HCT116 (cell line): Measurements from ENCODE around the gene SCN3A. TPM values are rescaled to one million over a fixed set of nuclear protein-coding genes. Genes with fewer than 3 reads are reported as not detected.

ENCODE experiments used
- ATAC-seq: fragments of 200-7000 bp; cut with Tn5 transposase; 2 replicates; pipeline ENCODE4 v1.9.1; 2020; ENCODE audit warnings: mild to moderate bottlenecking, moderate library complexity
- BruUV-seq: library from RNA; stranded (reverse); fragments of 400-500 nt; replicated peaks from 2 replicates; lab custom pipeline; 2021; lab: Mats Ljungman, UMichigan
- CTCF ChIA-PET: fragments of 300-600 bp; sonication (Branson Sonifier 250); formaldehyde crosslinking; loops from one replicate; lab custom pipeline; 2021; ENCODE audit warnings: antibody characterized with exemption; lab: Charles Lee
- POLR2A ChIA-PET: fragments of 300-600, 350-600 bp; sonication (Branson Sonifier 250); formaldehyde crosslinking; loops from one replicate; lab custom pipeline; 2021; ENCODE audit warnings: antibody characterized with exemption; lab: Charles Lee
- RAD21 ChIA-PET, 2 experiments: fragments of 300-600 bp; sonication (Branson Sonifier 250); formaldehyde crosslinking; loops; one replicate each; lab custom pipeline; 2023; ENCODE audit warnings: low total read pairs in 2 of 2; ENCODE audit not compliant: uncharacterized antibody in 2 of 2, unreplicated experiment in 2 of 2, low non-redundant PET in 1 of 2; lab: Charles Lee
- DNase-seq: peaks from one replicate; pipeline ENCODE4 v3.0.0-alpha.2; 2010; ENCODE audit warnings: low read depth, low spot score
- H2AFZ ChIP-seq: fragments of 200-600 bp; shearing (Covaris generic), sonication (generic); 2 replicates; pipeline ENCODE4 v1.6.1; 2017; ENCODE audit warnings: low read depth, mixed run types, mixed read lengths, antibody characterized with exemption, low read length; ENCODE audit not compliant: poor library complexity, severe bottlenecking
- H3K27ac ChIP-seq: 2 replicates; pipeline ENCODE4 v1.5.1; 2012; ENCODE audit warnings: low read depth, low read length
- H3K27me3 ChIP-seq: fragments of 200-600 bp; sonication (generic); 2 replicates; pipeline ENCODE4 v1.6.1; 2016; ENCODE audit warnings: mixed run types, low read length, mixed read lengths; ENCODE audit not compliant: insufficient read depth
- H3K36me3 ChIP-seq, 2 experiments: fragments of 200-500 bp in 1 of 2; fragments of 200-600 bp in 1 of 2; sonication (Bioruptor generic) in 1 of 2; sonication (generic) in 1 of 2; 2 replicates each; pipeline versions ENCODE4 v1.5.1 to v1.6.1; 2014 to 2016; ENCODE audit warnings: low read length in 2 of 2, inconsistent platforms in 1 of 2, mixed read lengths in 1 of 2, mixed run types in 1 of 2; ENCODE audit not compliant: insufficient read depth in 2 of 2, control insufficient read depth in 1 of 2
- H3K4me1 ChIP-seq, 2 experiments: fragments of 200-600 bp in 1 of 2; sonication (generic) in 1 of 2; 2 replicates each; pipeline versions ENCODE4 v1.5.1 to v1.6.1; 2012 to 2017; ENCODE audit warnings: low read length in 2 of 2, inconsistent platforms in 1 of 2, mild to moderate bottlenecking in 1 of 2, mixed read lengths in 1 of 2, mixed run types in 1 of 2, moderate library complexity in 1 of 2; ENCODE audit not compliant: insufficient read depth in 2 of 2, control insufficient read depth in 1 of 2
- H3K4me2 ChIP-seq: fragments of 200-600 bp; sonication (generic); 2 replicates; pipeline ENCODE4 v1.6.1; 2017; ENCODE audit warnings: mixed run types, low read length, mixed read lengths
- H3K4me3 ChIP-seq, 2 experiments: fragments of 200-600 bp in 1 of 2; sonication (generic) in 1 of 2; replicated peaks in 1 of 2; 2 replicates each; pipeline ENCODE4 v1.5.1; 2011 to 2016; ENCODE audit warnings: low read length in 2 of 2, control low read depth in 1 of 2, low read depth in 1 of 2, mild to moderate bottlenecking in 1 of 2, mixed read lengths in 1 of 2, mixed run types in 1 of 2
- H3K79me2 ChIP-seq: fragments of 200-600 bp; sonication (generic); 2 replicates; pipeline ENCODE4 v1.6.1; 2017; ENCODE audit warnings: mild to moderate bottlenecking, mixed run types, low read length, moderate library complexity, mixed read lengths; ENCODE audit not compliant: insufficient read depth
- H3K9ac ChIP-seq: fragments of 200-600 bp; sonication (generic); 2 replicates; pipeline ENCODE4 v1.6.1; 2016; ENCODE audit warnings: low read length, mixed read lengths
- H3K9me2 ChIP-seq: fragments of 200-600 bp; sonication (generic), shearing (Covaris generic); 2 replicates; pipeline ENCODE4 v1.6.1; 2017; ENCODE audit warnings: mixed run types, mild to moderate bottlenecking, moderate library complexity; ENCODE audit not compliant: insufficient read depth
- H3K9me3 ChIP-seq, 2 experiments: fragments of 200-500 bp in 1 of 2; fragments of 200-600 bp in 1 of 2; sonication (Bioruptor generic) in 1 of 2; sonication (generic) in 1 of 2; 2 replicates each; pipeline ENCODE4 v1.6.1; 2014 to 2017; ENCODE audit warnings: low read length in 2 of 2, mixed read lengths in 2 of 2, inconsistent platforms in 1 of 2, low read depth in 1 of 2, mild to moderate bottlenecking in 1 of 2, mixed run types in 1 of 2, moderate library complexity in 1 of 2; ENCODE audit not compliant: control insufficient read depth in 1 of 2, insufficient read depth in 1 of 2
- H4K20me1 ChIP-seq: fragments of 200-600 bp; sonication (generic), shearing (Covaris generic); 2 replicates; pipeline ENCODE4 v1.6.1; 2017; ENCODE audit warnings: mixed run types, mild to moderate bottlenecking, moderate library complexity; ENCODE audit not compliant: insufficient read depth
- CBX3 ChIP-seq: IDR thresholded peaks from 2 replicates; pipeline ENCODE4 v1.6.1; 2012; ENCODE audit warnings: low read depth
- CEBPB ChIP-seq: IDR thresholded peaks from 2 replicates; pipeline ENCODE4 v1.6.1; 2012; ENCODE audit warnings: low read depth
- CTCF ChIP-seq, 3 experiments: fragments of 200-600 bp in 1 of 3; sonication (generic) in 1 of 3; IDR thresholded peaks in 2 of 3; conservative IDR thresholded peaks in 1 of 3; 2 replicates each; pipeline ENCODE4 v1.5.1; 2012 to 2017; ENCODE audit warnings: low read depth in 2 of 3, low read length in 2 of 3, antibody characterized with exemption in 1 of 3, borderline replicate concordance in 1 of 3, control low read depth in 1 of 3, mild to moderate bottlenecking in 1 of 3, mixed read lengths in 1 of 3, mixed run types in 1 of 3, moderate library complexity in 1 of 3; ENCODE audit not compliant: insufficient read depth in 1 of 3
- ELF1 ChIP-seq: IDR thresholded peaks from 2 replicates; pipeline ENCODE4 v1.6.1; 2012; ENCODE audit warnings: low read depth, borderline replicate concordance
- EZH2phosphoT487 ChIP-seq: fragments of 200-600 bp; IDR thresholded peaks from 2 replicates; pipeline ENCODE4 v1.6.1; 2018; ENCODE audit warnings: antibody characterized with exemption, borderline replicate concordance
- FOSL1 ChIP-seq: IDR thresholded peaks from 2 replicates; pipeline ENCODE4 v1.6.1; 2012; ENCODE audit warnings: low read depth
- JUND ChIP-seq: IDR thresholded peaks from 2 replicates; pipeline ENCODE4 v1.6.1; 2012
- MAX ChIP-seq: IDR thresholded peaks from 2 replicates; pipeline ENCODE4 v1.6.1; 2012
- POLR2AphosphoS5 ChIP-seq: IDR thresholded peaks from 2 replicates; pipeline ENCODE4 v1.6.1; 2011; ENCODE audit warnings: mild to moderate bottlenecking, low read depth, low read length, moderate library complexity
- RAD21 ChIP-seq: IDR thresholded peaks from 2 replicates; pipeline ENCODE4 v1.6.1; 2012; ENCODE audit warnings: low read depth, mild to moderate bottlenecking
- SIN3A ChIP-seq: IDR thresholded peaks from 2 replicates; pipeline ENCODE4 v1.6.1; 2012; ENCODE audit warnings: low read depth
- SP1 ChIP-seq: IDR thresholded peaks from 2 replicates; pipeline ENCODE4 v1.6.1; 2012; ENCODE audit warnings: low read depth
- SRF ChIP-seq: IDR thresholded peaks from 2 replicates; pipeline ENCODE4 v1.6.1; 2012; ENCODE audit warnings: low read depth
- YY1 ChIP-seq: IDR thresholded peaks from 2 replicates; pipeline ENCODE4 v1.6.1; 2011; ENCODE audit warnings: low read length, low read depth, moderate library complexity, mild to moderate bottlenecking; ENCODE audit not compliant: insufficient replicate concordance; ENCODE audit errors: extremely low read depth
- ZFX ChIP-seq: fragments of 450-650 bp; IDR thresholded peaks from 2 replicates; pipeline ENCODE4 v1.6.1; 2017
- ZNF274 ChIP-seq: fragments of 200-500 bp; sonication (Bioruptor generic); IDR thresholded peaks from 2 replicates; pipeline ENCODE4 v1.6.1; 2014; ENCODE audit warnings: mild to moderate bottlenecking, low read depth, low read length, inconsistent platforms
- intact Hi-C: fragments of 100-400 bp; cut with micrococcal nuclease; formaldehyde crosslinking; loops from 2 replicates; pipeline ENCODE4 v1.10.0; 2022
- total RNA-seq: library from RNA; stranded (reverse); gene quantifications from one replicate; pipeline ENCODE4 v1.2.1, GENCODE V29; 2021; ENCODE audit not compliant: unreplicated experiment
- TF ChIP-seq, protein P1 (sequence below): IDR thresholded peaks from 2 replicates; pipeline ENCODE4 v1.6.1; 2012; ENCODE audit warnings: low read depth
- TF ChIP-seq, protein P2 (sequence below): IDR thresholded peaks from 2 replicates; pipeline ENCODE4 v1.6.1; 2011; ENCODE audit warnings: mild to moderate bottlenecking, low read length, moderate library complexity; ENCODE audit not compliant: insufficient replicate concordance; ENCODE audit errors: extremely low read depth

Gene SCN3A
- total RNA-seq, 1 experiment from 2014 or later, result not detected

DNA sequence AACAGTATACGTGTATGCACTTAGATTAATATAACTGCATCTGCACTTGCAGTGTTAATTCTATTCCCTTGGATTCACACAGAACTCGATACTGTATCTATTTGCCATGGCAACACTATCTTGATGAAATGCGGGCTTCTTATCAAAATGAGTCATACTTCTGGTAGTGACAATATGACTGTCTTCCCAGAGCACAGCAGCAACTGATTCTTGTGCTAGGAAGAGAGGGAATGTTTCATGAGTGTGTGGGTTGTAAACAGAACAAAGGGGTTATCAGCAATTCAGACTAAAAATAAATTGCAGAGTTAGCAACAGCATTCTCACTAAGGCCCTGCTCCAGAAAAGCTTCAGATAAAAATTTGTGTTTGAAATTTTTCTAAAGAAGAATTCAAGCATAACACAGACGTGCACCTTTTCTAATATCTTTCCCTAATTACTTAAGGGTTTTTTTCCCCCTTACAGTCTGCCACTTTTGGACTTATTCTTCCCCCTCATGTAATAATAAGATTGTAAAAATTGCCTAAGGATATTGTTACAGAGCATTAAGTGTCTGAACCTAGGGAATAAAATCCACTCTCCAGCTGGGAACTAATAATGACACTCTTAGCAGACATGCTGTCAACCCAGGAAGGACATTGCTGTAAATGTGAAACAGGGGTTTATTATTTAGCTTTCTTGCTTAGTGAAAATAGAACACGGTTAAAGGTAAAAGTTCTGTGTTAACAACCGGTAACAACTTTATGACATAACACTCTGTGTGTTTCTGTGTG is 148.6 kb downstream of the SCN3A start:
- TF ChIP-seq EZH2phosphoT487 (no peak), YY1 (no peak), MAX (no peak), CEBPB (no peak), ZFX (no peak), FOSL1 (no peak), CTCF (IDR thresholded peaks at IDR 0.05 in 2 of 3, conservative IDR thresholded peaks at IDR 0.05 in 1 of 3; ENCODE audit: borderline replicate concordance in 1 of 3, insufficient read depth in 1 of 3, low read depth in 2 of 3, low read length in 2 of 3) (no peak), SIN3A (no peak), CBX3 (no peak), POLR2AphosphoS5 (no peak), JUND (no peak), RAD21 (no peak), SP1 (no peak), ELF1 (no peak), ZNF274 (no peak), SRF (no peak)
- TF ChIP-seq, protein P1, sequence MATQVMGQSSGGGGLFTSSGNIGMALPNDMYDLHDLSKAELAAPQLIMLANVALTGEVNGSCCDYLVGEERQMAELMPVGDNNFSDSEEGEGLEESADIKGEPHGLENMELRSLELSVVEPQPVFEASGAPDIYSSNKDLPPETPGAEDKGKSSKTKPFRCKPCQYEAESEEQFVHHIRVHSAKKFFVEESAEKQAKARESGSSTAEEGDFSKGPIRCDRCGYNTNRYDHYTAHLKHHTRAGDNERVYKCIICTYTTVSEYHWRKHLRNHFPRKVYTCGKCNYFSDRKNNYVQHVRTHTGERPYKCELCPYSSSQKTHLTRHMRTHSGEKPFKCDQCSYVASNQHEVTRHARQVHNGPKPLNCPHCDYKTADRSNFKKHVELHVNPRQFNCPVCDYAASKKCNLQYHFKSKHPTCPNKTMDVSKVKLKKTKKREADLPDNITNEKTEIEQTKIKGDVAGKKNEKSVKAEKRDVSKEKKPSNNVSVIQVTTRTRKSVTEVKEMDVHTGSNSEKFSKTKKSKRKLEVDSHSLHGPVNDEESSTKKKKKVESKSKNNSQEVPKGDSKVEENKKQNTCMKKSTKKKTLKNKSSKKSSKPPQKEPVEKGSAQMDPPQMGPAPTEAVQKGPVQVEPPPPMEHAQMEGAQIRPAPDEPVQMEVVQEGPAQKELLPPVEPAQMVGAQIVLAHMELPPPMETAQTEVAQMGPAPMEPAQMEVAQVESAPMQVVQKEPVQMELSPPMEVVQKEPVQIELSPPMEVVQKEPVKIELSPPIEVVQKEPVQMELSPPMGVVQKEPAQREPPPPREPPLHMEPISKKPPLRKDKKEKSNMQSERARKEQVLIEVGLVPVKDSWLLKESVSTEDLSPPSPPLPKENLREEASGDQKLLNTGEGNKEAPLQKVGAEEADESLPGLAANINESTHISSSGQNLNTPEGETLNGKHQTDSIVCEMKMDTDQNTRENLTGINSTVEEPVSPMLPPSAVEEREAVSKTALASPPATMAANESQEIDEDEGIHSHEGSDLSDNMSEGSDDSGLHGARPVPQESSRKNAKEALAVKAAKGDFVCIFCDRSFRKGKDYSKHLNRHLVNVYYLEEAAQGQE, result no peak
- TF ChIP-seq, protein P2, sequence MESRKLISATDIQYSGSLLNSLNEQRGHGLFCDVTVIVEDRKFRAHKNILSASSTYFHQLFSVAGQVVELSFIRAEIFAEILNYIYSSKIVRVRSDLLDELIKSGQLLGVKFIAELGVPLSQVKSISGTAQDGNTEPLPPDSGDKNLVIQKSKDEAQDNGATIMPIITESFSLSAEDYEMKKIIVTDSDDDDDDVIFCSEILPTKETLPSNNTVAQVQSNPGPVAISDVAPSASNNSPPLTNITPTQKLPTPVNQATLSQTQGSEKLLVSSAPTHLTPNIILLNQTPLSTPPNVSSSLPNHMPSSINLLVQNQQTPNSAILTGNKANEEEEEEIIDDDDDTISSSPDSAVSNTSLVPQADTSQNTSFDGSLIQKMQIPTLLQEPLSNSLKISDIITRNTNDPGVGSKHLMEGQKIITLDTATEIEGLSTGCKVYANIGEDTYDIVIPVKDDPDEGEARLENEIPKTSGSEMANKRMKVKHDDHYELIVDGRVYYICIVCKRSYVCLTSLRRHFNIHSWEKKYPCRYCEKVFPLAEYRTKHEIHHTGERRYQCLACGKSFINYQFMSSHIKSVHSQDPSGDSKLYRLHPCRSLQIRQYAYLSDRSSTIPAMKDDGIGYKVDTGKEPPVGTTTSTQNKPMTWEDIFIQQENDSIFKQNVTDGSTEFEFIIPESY, result no peak
- POLR2A ChIA-PET, result no interaction called here
- RAD21 ChIA-PET, result no interaction called here
- no peaks in the 10 kb centered on the region for H3K9me2 ChIP-seq
- no peak for DNase-seq
- no peak overlapping the region for H3K4me2 ChIP-seq
- no peaks in the 10 kb centered on the region for H3K9me3 ChIP-seq
- no peak for ATAC-seq
- no peak overlapping the region for H2AFZ ChIP-seq
- H3K9ac ChIP-seq, result no peak overlapping the region
- H3K36me3 ChIP-seq, result no peaks in the 10 kb centered on the region
- H3K4me1 ChIP-seq, result no peaks in the 10 kb centered on the region
- no peaks in the 10 kb centered on the region for H3K79me2 ChIP-seq
- H3K27me3 ChIP-seq, result no peaks in the 10 kb centered on the region
- H4K20me1 ChIP-seq, result no peaks in the 10 kb centered on the region
- CTCF ChIA-PET, result no interaction called here
- H3K4me3 ChIP-seq, result no peak overlapping the region
- intact Hi-C loops, result no loop called here
- H3K27ac ChIP-seq, result no peak overlapping the region
- BruUV-seq, result no TSS peak
